DND-41 (cell line): Measurements from ENCODE around the gene ECM1.

Experiments
- EZH2 ChIP-seq: IDR thresholded peaks from 3 replicates; pipeline ENCODE4 v1.6.1; 2012; ENCODE audit warnings: borderline replicate concordance, low read depth, mild to moderate bottlenecking, moderate library complexity, low read length, inconsistent platforms; ENCODE audit not compliant: severe bottlenecking
- TF ChIP-seq, protein P1 (sequence below): IDR thresholded peaks from 2 replicates; pipeline ENCODE4 v1.5.1; 2012; ENCODE audit warnings: borderline replicate concordance, low read length, moderate library complexity, mild to moderate bottlenecking; ENCODE audit not compliant: poor library complexity, severe bottlenecking; ENCODE audit errors: extremely low read depth

DNA sequence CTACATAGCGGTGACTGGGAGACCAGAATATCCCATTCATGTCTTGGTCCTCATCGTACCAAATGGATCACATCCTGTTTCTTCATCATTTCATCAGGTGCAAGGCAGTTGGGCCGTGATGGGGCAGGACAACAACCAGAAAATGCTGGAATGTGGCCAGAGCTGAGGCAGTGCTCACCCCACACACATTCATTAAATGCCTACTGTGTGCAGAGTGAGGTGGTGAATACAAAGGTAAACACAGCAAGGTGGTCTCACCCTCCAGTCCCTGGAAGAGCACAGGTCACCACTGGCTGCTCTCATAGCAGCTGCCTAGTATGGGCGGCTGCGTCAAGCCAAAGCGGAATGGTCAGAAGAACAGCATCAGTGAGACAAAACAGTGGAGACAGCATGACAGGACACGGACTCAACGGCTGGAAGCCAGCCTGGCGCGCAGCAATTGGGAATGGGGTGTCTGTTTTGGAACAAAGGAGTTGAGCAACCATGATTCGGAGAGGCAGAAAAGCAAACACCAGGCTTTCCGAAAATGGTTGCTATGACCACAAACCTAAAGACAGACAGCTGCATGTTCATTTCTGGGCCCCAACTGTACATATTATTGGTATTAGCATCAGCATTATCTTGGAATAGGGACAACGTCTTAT, 35.7 kb downstream of the ECM1 start:
- TF ChIP-seq, protein P1, sequence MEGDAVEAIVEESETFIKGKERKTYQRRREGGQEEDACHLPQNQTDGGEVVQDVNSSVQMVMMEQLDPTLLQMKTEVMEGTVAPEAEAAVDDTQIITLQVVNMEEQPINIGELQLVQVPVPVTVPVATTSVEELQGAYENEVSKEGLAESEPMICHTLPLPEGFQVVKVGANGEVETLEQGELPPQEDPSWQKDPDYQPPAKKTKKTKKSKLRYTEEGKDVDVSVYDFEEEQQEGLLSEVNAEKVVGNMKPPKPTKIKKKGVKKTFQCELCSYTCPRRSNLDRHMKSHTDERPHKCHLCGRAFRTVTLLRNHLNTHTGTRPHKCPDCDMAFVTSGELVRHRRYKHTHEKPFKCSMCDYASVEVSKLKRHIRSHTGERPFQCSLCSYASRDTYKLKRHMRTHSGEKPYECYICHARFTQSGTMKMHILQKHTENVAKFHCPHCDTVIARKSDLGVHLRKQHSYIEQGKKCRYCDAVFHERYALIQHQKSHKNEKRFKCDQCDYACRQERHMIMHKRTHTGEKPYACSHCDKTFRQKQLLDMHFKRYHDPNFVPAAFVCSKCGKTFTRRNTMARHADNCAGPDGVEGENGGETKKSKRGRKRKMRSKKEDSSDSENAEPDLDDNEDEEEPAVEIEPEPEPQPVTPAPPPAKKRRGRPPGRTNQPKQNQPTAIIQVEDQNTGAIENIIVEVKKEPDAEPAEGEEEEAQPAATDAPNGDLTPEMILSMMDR: no peak
- no peak for TF ChIP-seq EZH2
